Measurements from ENCODE around the gene DECR2.

DECR2 gene

DNA sequence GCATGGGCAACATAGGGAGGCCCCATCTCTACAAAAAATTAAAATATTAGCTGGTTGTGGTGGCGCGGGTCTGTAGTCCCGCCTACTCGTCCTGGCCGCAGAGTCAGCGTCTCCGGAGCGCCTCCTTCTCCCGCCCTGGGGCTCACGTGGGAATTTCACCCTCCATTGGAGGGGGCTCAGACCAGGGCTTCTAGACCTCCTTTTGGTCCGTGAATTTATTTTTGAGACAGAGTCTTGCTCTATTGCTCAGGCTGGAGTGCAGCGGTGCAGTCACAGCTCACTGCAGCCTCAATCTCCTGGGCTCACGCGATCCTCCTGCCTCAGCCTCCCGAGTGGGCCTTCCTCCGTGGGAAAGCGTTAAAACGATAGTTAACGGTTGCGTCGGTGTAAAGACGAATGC lies 5.1 kb upstream of the DECR2 start (continued):
- TF ChIP-seq ZNF274 (IDR thresholded peaks at IDR 0.05; ENCODE audit: low read length) (no peak), ZNF274 (tag by site-specific recombination; IDR thresholded peaks at IDR 0.05; ENCODE audit: borderline replicate concordance) (no peak), PRDM10 (tag by site-specific recombination; IDR thresholded peaks at IDR 0.05) (0 out of 2 replicates have a peak, but pooled peaks have one; percentile 6), SP2 (tag by site-specific recombination; IDR thresholded peaks at IDR 0.05) (peak; percentile 59), ZNF214 (tag by site-specific recombination; IDR thresholded peaks at IDR 0.05; ENCODE audit: borderline replicate concordance) (no peak), ZNF10 (tag by site-specific recombination; IDR thresholded peaks at IDR 0.05) (no peak), KLF7 (tag by site-specific recombination; IDR thresholded peaks at IDR 0.05; ENCODE audit: borderline replicate concordance) (0 out of 2 replicates have a peak, but pooled peaks have one; percentile 18), ZNF747 (tag by site-specific recombination; IDR thresholded peaks at IDR 0.05) (no peak), SCRT2 (tag by site-specific recombination; IDR thresholded peaks at IDR 0.05) (no peak), ZNF621 (tag by site-specific recombination; IDR thresholded peaks at IDR 0.05) (no peak), ZNF140 (tag by site-specific recombination; IDR thresholded peaks at IDR 0.05) (no peak), ZBTB48 (tag by site-specific recombination; IDR thresholded peaks at IDR 0.05) (no peak), SETDB1 (IDR thresholded peaks at IDR 0.05; ENCODE audit: insufficient read length, low read length) (no peak), AEBP2 (tag by site-specific recombination; IDR thresholded peaks at IDR 0.05; ENCODE audit: borderline replicate concordance) (no peak), ZBTB7A (tag by site-specific recombination; IDR thresholded peaks at IDR 0.05; ENCODE audit: low read depth) (peak; percentile 80; the same call in 1 of the 2 replicates), GLIS2 (tag by site-specific recombination; IDR thresholded peaks at IDR 0.05) (peak; percentile 40; the same call in 1 of the 2 replicates), ZNF830 (tag by site-specific recombination; IDR thresholded peaks at IDR 0.05; ENCODE audit: low read depth) (no peak), CTCF (tag by site-specific recombination; IDR thresholded peaks at IDR 0.05) (no peak), SP7 (tag by site-specific recombination; IDR thresholded peaks at IDR 0.05) (peak; percentile 43), KLF8 (tag by site-specific recombination; IDR thresholded peaks at IDR 0.05) (peak; percentile 28; the same call in 1 of the 2 replicates), ZFHX2 (tag by site-specific recombination; conservative IDR thresholded peaks at IDR 0.05) (peak; percentile 66; the same call in 1 of the 2 replicates), ZNF654 (tag by site-specific recombination; IDR thresholded peaks at IDR 0.05; ENCODE audit: low read depth) (no peak), ZNF416 (tag by site-specific recombination; IDR thresholded peaks at IDR 0.05) (no peak), ZNF18 (tag by site-specific recombination; IDR thresholded peaks at IDR 0.05) (no peak), ZNF223 (tag by site-specific recombination; IDR thresholded peaks at IDR 0.05) (peak; percentile 83), GFI1B (tag by site-specific recombination; IDR thresholded peaks at IDR 0.05) (no peak), HOXD13 (CRISPR knock-in tag; IDR thresholded peaks at IDR 0.05; ENCODE audit: borderline replicate concordance) (no peak)
- TF ChIP-seq, protein P1, sequence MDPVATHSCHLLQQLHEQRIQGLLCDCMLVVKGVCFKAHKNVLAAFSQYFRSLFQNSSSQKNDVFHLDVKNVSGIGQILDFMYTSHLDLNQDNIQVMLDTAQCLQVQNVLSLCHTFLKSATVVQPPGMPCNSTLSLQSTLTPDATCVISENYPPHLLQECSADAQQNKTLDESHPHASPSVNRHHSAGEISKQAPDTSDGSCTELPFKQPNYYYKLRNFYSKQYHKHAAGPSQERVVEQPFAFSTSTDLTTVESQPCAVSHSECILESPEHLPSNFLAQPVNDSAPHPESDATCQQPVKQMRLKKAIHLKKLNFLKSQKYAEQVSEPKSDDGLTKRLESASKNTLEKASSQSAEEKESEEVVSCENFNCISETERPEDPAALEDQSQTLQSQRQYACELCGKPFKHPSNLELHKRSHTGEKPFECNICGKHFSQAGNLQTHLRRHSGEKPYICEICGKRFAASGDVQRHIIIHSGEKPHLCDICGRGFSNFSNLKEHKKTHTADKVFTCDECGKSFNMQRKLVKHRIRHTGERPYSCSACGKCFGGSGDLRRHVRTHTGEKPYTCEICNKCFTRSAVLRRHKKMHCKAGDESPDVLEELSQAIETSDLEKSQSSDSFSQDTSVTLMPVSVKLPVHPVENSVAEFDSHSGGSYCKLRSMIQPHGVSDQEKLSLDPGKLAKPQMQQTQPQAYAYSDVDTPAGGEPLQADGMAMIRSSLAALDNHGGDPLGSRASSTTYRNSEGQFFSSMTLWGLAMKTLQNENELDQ (tag by site-specific recombination; IDR thresholded peaks at IDR 0.05; ENCODE audit: low read depth): no peak
- TF ChIP-seq, protein P2, sequence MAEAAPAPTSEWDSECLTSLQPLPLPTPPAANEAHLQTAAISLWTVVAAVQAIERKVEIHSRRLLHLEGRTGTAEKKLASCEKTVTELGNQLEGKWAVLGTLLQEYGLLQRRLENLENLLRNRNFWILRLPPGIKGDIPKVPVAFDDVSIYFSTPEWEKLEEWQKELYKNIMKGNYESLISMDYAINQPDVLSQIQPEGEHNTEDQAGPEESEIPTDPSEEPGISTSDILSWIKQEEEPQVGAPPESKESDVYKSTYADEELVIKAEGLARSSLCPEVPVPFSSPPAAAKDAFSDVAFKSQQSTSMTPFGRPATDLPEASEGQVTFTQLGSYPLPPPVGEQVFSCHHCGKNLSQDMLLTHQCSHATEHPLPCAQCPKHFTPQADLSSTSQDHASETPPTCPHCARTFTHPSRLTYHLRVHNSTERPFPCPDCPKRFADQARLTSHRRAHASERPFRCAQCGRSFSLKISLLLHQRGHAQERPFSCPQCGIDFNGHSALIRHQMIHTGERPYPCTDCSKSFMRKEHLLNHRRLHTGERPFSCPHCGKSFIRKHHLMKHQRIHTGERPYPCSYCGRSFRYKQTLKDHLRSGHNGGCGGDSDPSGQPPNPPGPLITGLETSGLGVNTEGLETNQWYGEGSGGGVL (tag by site-specific recombination; IDR thresholded peaks at IDR 0.05): peak; percentile 51; the same call in 1 of the 2 replicates
